GM19455 (cell line): Measurements from ENCODE around the gene CCDC28A.

Source experiments
- ATAC-seq: cut with Tn5 transposase; IDR thresholded peaks from one replicate; pipeline ENCODE4 v1.9.1; 2021; ENCODE audit not compliant: unreplicated experiment

The CCDC28A gene

GRCh38 chr6:138833816-138834539, 60.4 kb downstream of the CCDC28A start:
- no peak for ATAC-seq

- ATAC-seq: no peak
Measured at GRCh38 chr6:138837246-138837645, 63.7 kb downstream of the CCDC28A start.
